Stimulated activated CD8-positive, alpha-beta memory T cell treated with anti-CD3 and anti-CD28 coated beads, Interleukin-4, amount 100 ng/mL, for 1 hour (primary cell): ENCODE data around the gene DTNA.

Experiments used
- DNase-seq, 2 donors: peaks; one replicate each; pipeline ENCODE4 v3.0.0-alpha.2; 2020; ENCODE audit warnings: low read depth in 2 of 2, low spot score in 1 of 2

DTNA gene

DNA sequence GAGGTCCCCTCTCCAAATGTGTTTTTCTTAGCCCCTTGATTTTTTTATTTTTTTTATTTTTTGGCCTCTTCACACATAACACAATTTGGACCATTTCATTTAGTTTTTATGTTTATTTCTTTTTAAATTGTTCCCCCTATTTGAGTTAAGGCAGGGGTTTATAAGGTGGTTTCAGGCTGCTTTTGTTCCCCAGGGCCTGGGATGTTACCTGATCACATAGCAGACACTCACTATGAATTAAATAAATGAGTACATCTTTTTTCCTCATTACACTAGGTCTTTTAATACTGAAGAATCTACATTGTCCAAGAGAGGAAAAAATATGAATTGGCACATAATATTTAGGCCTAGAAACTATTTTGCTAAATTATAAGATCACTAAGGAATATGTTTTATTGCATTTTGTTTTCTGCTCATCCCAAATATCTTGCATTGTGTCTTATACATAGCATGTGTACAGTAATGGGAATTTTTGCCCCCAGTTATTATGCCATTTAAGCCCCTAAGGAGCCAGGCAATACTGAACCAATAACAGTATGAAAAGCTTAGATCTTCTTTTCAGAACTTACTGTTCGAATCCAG lies 218.7 kb downstream of the DTNA start:
- DNase-seq, result no peak

DNA sequence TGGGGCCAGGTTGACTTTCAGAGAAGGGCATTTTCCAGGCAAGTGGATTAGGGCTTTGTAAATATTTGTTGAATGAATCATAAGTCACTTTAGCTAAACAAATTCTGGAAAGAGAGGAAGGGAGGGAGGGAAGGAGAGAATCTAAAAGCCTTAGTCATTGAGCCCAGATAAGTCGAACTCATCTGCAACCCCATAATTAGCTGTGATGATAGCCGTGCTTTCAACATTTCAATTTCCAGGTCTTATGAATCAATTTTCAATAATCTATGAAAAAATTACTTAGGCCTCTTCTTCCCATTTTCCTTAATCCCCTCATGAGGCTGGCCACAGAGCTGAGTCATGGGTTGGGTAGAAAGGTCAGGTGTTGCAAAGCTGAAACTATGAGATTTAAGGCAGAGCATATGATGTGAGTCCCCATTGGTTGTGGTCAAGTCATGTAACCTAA lies 219.3 kb downstream of the DTNA start:
- no peak for DNase-seq

DNA sequence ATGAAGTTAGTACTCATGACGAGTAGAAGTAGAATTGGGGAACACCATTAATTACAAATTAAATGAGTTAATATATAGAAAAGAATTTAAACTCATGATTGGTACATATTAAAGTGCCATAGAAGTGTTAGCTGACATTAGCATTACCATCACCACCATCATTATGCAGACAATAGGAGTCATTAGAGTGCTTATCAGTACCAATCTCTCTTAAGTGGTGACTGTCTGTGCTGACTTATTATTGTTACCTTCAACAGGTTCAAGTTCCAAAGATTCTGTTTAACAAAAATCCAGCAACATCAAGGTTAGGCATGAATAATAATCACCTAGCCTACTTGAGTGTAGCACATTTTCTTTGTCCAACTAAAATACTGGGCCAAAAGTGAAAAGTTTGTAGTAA lies 222.3 kb downstream of the DTNA start:
- no peak for DNase-seq

DNA sequence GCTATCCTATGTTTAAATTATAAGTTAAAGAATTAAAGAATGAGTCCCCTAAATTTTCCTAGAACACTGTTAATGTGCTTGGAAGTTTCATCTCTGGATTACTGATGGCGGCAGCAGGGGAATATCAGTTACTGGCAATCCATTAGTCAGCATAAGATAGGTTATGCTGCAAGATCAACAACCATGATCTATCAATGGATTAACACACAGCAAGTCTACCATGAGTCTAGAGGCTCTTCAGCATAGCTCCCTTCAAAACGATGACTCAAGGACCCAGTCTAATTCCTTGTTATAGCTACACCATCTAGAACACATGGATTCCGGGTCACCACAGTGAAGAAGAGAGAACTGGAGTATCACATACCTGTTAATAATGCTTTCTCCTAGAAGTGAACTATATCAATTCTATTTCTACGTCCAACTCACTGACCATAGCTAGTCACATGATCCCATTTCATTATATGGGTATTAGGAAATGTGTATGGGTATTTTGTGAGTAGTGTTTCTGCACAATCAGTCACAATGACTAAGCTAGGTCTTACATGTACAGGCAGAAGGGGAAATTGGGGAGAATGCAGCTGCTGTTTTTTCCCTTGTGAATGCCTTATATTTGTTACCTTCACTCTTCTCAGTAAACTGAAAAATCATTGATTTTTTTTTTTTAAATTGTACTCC lies 222.8 kb downstream of the DTNA start:
- DNase-seq, result no peak

DNA sequence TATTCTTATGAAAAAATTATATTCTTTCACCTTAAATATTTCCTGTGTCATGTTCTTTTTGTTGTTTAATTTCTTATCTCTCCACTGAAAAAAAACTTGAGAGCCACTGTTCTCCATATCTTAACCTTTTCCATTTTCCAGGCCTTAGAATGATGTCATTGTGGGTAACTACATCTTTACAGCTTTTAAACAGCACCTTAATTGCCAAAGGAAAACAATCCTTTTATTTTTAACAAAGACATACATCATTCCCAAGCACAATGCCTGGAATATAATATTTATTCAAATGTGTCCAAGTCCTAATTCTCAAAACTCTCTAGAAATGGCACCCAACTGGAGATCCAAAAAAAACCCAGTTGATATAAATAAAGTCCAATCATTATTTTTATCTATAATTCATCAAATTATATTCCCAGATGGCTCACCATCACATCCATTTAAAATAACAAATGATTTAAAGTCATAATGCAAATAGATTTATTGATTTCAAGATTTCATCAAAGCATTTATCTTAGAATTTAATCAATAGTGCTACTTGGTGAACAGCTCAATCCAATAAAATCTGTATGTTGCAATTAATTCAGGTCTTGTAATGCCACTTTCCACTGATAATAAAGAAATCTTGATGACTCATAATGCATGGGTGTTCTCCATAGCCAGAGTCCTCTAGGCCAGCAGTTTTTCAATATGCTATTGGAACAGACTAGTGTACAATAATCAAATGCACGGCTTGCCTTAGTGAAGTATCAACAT lies 224.0 kb downstream of the DTNA start:
- DNase-seq, result no peak

DNA sequence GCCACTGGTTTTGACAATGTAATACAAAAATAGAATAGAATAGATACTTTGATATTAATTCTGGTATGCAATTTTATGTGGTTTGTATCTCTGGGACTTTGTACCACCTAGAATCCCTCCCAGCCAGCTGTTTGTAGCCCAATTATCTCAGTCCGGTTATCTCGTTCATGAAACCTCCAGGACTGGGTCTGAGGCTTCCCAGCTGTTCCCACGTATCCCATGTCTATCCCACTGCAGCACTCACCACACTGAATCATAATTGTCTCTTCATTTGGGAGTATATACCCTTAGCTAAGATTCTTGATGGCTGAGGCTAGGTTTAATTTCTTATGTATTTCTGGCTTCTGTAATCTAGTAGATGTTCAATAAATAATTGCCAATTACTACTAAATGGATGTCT lies 226.7 kb downstream of the DTNA start:
- no peak for DNase-seq

DNA sequence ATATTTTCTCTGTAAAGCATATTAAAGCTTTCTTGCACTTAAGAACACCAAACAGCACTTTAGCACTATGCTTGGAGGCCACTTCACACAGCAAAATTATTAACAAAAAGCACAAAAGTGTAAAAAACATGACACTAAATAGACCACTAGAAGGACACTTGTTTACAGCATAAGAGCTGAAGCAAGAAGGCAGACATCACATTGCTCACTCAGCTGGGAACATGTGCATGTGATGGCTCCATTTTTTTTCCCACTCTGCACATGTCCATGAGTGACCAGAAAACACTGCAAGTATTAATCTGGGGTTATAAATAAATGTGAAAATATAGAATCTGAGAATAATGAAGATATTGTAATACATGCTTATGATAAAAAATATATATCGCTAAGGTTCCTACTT lies 228.0 kb downstream of the DTNA start:
- DNase-seq, result no peak
